NCI-H2227 treated with DMSO at 0.1 percent for 48 hours (cell line): Measurements from ENCODE around the gene IQCK.

Source experiments
- DNase-seq: peaks from one replicate; lab custom pipeline; 2025; lab: John Stamatoyannopoulos, UW

Gene IQCK

DNA sequence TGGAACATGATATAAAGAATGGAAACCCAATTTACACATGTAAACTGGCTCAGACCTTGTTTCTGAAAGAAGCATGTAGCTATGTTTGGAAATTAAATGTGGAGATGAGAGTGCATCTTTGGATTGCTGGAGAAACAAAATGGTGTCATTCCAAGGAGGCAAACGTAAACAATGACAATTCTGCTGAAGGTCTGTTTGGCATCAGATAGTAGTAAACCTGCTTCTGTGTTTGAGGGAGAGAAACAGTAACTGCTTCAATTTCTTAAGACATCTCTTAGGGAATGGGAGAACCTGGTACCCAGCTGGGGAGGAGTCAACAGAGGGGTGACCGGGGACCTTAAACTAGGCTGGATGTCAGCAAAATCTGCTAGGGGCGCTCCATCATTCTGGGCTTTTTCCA, 143.1 kb downstream of the IQCK start:
- no peak for DNase-seq

DNA sequence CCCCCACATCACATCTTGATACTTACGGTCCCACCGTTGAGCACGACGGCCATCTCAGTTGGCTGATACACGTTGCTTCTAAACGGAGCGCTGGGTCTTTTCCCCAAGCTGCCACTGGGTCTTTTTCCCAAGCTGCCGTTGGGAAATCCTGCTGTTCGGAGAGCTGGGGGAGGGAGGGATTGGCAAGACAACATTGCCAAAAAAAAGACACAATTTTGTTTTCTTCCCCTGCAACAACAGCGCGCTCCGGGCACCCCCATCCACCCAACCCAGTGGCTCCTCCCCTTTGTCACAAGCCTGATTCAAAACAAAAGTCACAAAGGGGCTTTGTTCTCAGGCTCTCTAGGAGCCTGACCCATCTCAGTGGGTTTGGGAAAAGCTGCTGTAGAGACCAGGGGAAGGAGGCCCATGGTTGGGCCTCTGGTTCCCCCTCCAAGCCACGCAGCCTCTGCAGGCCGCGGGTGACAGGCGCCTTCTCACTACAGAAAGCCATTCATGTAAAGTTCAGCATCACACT, 143.8 kb downstream of the IQCK start:
- no peak for DNase-seq

DNA sequence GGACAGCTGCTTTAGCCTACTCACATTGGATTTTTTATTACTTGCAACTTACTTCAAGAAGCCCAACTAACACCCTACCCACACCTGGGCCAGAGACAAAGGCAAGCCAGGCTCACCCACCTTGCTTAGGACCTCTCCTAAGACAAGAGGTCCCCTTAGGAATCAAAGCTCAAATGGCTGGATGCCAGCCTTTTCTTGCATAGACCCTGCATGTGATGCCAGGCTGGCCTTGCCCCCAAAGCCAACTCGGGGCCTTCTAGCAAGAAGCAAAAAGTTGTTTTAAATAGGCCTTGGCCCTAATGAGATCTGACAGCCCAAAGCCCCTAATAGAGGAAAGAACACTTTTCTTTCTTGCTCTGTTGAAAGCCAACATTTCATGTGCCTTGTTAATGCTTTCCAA, 145.9 kb downstream of the IQCK start:
- DNase-seq, result no peak

DNA sequence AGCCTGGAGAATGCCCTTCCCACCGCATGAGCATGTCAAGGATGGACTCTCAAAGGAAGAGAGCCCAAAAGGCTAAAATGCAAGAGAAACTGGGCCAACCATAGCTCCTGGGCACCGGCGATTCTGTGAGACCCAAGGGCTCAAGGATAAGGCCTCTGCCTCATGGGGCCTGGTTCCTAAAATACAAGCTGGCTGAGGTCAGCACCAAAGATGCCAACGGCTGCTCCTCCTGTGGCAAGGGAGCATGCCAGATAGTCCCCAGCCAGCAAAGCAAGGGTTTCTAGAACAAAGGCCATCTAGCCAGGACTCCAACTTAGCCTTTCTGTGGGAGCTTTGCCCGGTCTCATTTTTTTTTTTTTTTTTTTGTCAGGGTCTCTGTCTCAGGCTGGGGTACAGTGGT, 146.5 kb downstream of the IQCK start:
- no peak for DNase-seq

DNA sequence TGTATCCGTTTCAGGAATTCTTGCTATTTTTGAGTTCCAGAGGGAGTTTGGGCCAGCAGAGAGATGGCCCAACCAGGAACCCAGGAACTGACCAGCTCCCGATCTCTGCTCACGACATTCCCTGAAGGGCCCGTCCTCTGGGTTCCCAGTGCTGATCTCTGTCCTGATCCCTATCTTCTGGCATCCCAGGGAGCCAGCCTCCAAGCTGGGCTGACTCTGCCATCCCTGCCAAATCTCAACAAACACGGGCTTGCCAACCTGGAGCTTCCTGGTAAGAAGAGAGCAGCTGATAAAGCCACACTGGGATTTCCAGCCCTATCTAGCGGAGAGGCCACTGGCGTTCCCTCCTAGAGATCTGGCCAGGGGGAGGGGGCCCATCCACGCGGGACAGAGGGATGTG, 150.3 kb downstream of the IQCK start:
- DNase-seq, result no peak

DNA sequence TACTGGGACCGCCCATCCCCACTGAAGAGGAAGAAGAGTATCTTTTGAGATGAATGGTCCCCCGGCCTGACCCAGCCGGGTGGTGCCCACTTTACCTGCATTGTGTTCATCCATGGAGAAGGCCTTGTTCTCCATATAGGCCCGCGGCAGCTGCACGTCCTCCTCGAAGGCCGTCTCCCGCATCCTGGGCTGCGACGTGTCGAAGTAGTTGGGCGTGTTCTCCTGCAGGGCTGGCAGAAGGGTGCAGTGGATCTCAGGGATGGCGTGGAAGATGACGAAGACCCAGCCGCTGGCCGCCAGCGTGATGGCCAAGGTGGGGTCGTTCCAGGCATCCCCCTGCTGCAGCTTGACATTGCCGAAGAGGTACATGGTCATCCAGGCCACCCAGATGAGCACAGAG, 153.7 kb downstream of the IQCK start:
- no peak for DNase-seq

DNA sequence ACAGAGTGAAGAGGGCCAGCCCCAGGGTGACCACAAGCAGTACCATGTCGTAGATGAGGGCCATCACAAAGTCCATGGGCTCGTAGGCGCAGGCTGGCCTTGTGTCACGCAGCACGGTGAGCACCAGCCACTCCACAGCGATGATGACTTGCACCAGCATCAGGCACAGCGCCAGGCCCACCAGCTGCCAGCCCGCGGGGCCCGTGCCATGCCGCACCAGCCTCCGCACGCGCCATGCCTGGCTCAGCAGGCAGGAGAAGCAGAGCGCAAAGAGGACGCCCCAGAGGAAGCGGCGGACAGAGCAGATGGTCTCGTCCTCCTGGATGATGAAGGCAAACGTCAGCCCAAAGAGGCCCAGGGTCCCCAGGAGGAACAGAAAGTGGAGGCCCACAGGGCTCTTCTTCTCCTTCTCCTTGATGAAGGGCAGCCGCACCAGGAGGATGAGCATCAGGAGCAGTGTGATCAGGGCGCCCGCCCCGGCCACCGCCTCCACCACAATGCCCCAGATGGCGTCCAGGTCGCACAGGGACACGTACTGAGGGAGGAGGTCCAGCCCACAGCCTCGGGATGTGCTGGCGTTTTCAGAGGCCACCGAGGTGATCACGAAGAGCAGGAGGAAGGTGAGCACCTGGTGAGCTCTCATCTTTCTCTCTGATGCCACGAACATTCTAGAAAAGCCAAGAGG, 154.2 kb downstream of the IQCK start:
- no peak for DNase-seq

DNA sequence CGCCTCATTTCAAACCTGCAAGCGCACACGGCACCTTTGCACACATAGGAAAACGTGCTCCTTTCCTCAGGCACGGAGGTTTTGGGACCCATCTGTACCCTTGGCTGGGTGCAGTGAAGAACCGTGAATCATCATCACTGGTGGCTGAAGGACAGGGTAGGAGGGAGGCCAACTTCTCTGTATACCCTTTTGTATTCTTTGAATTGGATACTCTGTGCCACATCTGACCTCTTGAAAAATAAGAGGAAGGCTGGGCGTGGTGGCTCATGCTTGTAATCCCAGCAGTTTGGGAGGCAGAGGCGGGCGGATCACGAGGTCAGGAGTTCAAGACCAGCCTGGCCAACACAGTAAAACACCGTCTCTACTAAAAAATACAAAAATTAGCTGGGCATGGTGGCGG, 154.9 kb downstream of the IQCK start:
- no peak for DNase-seq

DNA sequence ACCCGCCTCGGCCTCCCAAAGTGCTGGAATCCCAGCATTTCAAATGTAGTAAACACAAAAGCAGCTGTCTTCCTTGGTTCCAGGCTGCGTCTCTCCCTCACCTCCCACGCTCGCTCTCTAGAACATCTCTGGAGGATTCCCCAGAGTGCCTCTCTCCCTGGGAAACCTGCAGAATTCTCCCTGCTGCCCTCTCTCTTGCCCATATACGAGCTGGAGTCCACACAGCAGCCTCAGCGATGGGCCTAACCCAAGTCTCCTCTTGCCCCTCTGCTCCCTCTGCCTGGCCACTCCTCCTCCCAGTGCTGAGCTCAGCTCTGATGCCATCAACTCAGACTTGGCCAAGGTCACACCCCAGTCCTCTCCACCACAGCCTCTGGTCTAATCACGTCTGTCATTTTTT, 156.0 kb downstream of the IQCK start:
- DNase-seq, result no peak

DNA sequence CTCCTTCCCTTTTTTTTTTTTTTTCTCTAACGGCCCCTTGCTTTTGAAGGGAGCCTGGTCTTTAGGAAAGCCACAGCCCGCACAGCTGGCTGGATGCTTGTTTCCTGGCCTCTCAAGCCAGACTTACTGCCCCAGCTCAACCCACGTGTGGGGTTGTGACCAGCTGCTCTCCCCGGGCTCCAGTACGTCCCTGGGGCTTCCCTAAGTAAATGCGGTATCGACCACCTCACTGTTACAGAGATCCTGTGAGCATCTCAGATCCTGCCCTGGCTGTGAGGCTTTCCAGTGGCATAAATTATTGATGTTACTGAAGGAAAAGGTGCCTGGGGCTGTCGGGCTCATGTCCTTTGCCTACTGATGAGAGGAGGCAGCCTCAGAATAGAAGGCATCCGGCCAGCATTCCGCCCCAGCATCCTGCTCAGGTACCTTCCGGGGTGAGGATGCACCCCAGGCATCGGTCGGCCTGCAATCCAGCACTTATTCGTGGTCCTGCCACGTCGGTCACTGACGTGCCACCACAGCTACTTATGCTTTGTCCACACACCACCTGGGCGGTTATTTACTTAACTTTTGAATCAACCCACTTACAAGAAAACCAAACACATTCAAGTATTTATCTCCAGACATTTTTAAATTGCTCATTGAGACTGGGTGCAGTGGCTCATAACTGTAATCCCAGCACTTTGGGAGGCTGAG, 156.9 kb downstream of the IQCK start:
- no peak for DNase-seq

DNA sequence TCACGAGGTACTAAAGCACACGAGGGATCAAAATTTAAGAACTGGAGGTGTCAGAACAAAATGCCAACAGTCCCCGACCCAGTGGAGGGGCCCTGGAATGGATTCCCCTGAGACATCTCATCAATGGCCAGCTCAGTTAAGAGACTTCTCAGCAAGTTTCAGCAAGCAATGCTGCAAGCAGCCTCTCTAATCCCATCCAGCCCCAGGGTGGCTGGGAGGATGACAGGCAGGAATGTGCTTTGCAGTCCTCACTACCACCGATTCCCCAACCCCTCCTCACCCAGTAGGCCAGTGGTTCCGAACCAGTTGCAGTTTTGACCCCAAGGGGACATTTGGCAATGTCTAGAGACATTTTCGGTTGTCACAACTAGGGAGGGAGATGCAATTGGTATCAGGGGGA, 157.8 kb downstream of the IQCK start:
- no peak for DNase-seq

DNA sequence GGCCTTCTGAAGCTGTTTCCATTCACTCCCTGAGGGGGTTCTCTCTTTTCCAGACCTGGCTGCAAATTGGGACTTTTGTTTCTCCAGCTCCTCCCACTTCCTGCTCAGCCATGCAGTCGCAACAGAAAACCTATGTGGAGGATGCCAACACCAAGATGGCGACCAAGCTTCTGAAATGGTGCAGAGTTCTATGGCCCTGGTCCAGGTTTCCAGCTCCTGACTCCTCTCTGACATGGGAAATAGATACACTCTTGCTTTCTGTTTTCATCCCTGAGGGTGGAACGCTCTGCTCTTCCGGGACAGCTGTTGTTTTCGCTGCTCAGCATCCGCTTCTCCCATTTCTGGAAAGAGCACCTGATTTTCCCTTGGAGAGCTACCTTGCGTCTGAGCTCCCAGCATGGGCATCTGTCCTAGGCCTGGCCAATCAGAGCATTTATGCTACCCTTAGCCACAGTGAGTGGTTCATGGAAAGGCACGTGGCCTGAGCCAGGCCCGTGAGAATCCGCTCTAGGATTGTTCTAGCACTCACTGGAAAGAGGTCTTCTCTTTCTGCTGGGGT, 158.5 kb downstream of the IQCK start:
- DNase-seq, result no peak

DNA sequence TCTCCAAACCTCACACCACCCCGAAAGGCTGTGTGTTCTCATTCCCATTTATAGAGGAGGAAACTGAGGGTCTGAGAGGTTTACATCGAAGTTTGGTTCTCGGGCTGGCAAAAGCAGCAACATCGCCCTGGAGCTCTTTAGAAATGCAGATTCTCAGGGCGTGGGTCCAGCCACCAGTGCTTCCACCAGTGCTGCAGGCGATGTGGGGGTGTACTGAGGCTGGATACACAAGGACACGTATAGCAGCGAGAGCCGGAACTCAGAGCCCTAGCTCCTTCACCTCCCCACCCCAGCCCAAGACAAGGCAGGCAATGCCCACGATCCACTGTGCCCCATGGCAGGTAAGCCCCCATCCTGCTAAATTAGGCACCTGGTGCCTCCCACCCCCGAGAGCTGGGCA, 160.7 kb downstream of the IQCK start:
- no peak for DNase-seq

DNA sequence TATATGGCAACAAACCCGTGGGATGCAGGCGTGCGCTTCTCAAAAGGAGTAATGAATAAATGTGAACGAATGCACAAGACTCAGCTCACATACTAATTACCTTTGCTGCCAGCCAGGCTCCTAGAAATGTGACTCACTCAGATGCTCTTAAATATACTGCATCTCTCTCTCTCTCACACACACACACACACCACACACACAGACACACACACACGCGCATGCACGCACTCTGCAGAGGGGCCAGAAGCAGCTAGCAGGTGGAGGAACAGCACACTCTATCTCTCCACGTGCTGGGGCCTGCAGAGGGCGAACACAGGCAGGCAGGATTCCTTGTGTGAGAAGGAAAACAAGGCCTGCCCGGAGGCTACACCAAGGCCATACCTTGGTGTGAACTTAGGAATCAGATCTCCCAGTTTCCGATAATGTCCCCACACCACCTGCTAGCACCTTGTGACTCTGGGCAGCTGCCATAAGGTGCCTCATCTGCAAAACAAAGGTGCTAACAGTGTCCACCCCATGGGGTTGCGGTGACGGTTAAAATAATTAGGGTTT, 161.2 kb downstream of the IQCK start:
- peak; percentile 91 for DNase-seq

DNA sequence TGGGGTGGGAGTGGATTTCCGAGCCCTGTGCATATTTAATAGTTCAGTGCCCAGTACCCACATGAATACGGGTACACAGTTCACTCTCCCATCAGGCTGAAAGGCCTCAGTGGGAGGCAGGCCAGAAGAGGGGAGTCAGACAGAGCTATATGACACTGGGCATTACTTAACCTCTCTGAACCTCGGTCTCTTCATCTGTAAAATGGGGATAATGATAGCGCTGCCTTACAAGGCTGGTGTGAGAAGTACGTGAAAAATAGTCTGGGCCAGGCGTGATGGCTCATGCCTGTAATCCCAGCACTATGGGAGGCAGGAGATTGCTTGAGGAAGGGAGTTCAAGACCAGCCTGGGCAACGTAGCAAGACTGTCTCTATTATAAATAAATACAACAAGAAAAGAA, 163.0 kb downstream of the IQCK start:
- no peak for DNase-seq

DNA sequence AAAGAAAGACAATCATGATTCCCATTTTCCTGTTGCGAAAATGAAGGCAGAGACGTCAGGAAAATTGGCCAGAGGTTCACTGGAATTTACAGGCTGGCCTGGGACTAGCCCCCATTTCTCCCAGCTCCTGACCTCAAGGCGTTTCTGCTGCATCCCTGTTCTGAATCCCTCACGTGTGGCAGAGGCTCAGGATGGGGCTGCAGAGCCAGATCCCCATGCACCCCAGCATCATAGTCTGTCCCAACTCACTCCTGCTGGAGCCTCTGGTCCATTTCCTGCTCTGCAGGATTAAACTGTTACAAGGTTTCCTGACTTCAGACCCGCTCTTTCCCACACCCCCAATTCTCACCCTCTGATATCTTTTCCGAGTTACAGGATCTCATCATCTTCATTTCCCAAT, 163.7 kb downstream of the IQCK start:
- no peak for DNase-seq

DNA sequence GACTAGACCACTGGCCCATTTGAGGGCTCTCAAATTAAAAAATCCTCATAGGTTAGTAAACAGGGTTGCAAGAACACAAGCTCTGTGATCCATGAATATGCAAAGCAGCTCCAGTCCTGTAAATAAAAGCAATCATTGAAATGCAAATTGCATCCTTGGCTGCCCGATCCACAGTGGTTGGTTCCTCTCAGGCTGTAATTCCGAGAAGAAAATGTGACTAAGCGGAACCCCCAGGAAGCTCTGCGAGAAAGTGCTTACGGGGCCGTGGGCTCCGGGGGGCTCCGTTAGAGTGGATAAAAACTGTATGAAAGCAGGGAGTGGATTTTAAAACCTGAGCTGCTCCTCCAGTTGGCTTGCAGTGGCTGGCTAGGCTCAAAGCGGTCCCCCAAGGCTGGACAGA, 164.1 kb downstream of the IQCK start:
- no peak for DNase-seq

DNA sequence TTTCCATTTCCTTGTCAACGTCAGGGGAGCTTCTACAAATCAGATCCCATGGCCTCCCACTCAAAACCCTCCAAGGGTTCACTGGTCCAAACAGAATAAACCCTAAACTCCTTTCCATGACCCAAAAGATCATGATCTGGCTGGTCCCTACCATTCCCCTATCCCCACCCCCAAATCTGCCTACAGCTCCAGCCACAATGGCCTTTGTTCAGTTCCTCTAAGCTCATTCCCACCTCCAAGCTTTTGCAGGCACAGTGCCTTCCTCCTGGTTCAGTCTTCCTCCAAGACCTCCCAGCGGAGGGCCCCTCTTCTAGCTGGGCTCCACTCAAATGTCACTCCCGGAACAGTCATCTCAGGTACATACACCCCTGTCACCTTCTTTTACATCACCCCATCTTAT, 164.6 kb downstream of the IQCK start:
- DNase-seq, result no peak

DNA sequence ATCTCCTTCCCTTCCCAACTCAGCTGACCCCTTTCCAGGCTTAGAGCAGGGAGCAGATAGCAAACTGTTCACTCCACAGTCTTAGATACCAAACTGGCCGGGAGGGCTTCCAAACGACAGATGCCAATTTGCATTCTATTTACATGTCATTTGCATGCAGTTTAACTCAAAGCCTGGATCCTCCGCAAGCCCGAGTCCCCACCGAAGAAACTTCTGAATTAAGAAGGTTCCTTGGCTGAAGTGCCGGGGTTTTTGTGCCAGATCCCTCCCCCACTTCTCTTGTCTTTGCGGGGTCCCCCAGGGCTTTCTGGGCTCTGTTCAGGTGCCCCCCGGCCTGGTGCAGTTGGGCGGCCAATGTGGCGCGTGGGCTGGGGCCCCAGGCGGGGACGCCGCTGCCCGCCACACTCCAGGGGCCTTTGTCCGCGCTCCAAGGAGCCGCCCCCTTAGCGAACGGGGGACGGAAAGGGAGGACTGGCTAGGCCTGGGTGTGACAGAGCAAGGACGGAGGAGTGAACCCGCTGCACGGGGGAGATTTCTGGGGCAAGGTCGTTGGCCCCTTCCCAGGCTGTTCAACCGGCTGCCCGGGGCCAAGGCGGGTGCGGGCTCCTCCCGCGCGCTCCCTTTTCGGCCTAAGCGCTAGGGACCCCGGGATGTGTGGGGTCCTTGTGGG, 165.4 kb downstream of the IQCK start:
- no peak for DNase-seq

DNA sequence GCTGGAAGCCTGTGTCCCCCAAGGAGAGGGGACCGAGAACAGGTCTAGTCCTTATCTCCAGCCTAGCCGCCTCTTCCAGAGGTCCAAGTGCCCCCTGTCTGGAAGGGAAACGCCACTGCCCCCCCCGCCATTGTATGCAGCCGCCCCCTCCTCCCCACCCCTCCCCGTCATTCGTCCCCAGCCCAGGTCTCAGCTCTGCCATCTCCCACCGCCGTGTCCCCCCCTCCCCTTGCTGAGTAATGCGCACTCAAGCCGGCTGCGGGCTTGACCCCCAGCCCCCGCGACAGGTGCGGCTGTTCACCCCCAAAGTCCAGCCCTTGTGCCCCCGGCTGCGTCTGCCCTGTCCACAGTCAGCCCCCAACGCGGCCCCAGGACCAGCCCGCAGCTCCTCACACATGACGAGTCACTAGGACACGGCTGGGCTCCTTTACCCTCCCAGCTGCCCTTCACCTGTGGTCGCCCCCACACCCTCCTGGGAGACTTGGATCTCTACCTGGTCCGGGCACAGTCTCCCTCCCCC, 166.0 kb downstream of the IQCK start:
- DNase-seq, result no peak

DNA sequence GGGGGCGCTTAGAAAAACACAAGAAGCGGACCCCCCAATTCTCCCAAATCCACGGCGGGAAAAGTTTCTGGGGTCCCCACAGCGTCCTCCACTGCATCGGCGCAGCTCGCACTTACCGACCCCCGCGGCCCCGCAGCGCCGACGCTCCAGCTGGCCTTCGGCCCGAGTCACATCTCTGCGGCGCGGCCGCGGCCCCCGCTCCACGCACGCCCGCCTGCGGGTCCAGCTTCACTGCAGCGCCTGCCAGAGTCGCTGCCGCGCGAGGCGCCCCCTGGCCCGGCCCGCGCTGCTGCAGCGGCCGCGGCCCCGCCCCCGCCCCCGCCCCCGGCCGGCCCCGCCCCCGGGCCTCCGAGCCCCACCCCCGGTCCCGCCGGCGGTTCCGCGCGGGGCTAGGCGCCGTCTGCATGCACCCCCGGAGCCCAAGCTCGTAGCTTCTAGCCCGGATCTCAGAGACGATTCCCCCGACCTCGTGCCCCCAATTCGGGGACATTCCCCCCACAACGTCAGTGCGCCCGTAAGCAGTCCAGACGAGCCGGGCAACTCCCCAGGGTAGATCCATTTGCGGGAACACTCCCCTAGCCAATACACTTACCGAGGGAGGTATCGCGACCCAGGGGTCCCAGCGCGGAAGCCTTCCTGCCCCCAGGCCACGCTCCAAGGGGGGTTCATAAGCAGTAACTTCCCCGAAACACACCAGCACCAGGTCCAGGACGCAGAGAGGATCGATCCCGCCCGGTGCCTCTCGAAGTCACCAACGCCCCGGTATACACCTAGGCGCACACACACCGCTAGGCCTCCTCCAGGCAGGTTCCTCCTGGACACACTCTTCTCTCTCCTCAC, 166.8 kb downstream of the IQCK start, which contains the start of gene GPRC5B:
GPRC5B (minus strand) TSS at position 238 of the 840 bp plus-strand sequence. CDS start 12,003 bp downstream, outside the sequence.
- DNase-seq, result no peak
